Right lobe of liver (tissue), 6 donors: Measurements from ENCODE around the gene C10orf71. TPM values are rescaled to one million over a fixed set of nuclear protein-coding genes. Genes with fewer than 3 reads are reported as not detected.

ENCODE experiments used
- ATAC-seq, 4 donors: fragments of 200-7000 bp; cut with Tn5 transposase; one replicate each; pipeline ENCODE4 v1.9.1; 2020; ENCODE audit warnings: mild to moderate bottlenecking in 4 of 4, moderate library complexity in 4 of 4
- DNase-seq, 3 donors: peaks; one replicate each; pipeline ENCODE4 v3.0.0-alpha.2; 2020
- H3K27ac ChIP-seq, 3 donors: fragments of 200-600 bp; one replicate each; pipeline ENCODE4 v1.8.0; 2022
- H3K27me3 ChIP-seq, 2 donors: fragments of 200-600 bp; one replicate each; pipeline ENCODE4 v1.8.0; 2022
- H3K36me3 ChIP-seq, 4 donors: fragments of 200-600 bp; sonication (generic) in 1 of 4; one replicate each; pipeline versions ENCODE4 v1.5.1 to v1.8.0; 2017 to 2022; ENCODE audit warnings: control low read depth in 1 of 4
- H3K4me1 ChIP-seq, 4 donors: fragments of 200-600 bp; sonication (generic) in 1 of 4; one replicate each; pipeline versions ENCODE4 v1.5.1 to v1.8.0; 2017 to 2022; ENCODE audit warnings: control low read depth in 1 of 4
- H3K4me3 ChIP-seq, 3 donors: fragments of 200-600 bp; one replicate each; pipeline ENCODE4 v1.8.0; 2022
- H3K9me3 ChIP-seq, 4 donors: fragments of 200-600 bp; sonication (generic) in 1 of 4; one replicate each; pipeline versions ENCODE4 v1.5.1 to v1.8.0; 2017 to 2022; ENCODE audit warnings: control low read depth in 1 of 4
- CTCF ChIP-seq, 4 donors: fragments of 200-600 bp in 3 of 4; fragments of 450-650 bp in 1 of 4; IDR thresholded peaks; one replicate each; pipeline versions ENCODE4 v1.5.1 to v1.8.0; 2016 to 2022; ENCODE audit warnings: antibody characterized with exemption in 4 of 4, mild to moderate bottlenecking in 2 of 4
- POLR2A ChIP-seq: fragments of 450-650 bp; IDR thresholded peaks from one replicate; pipeline ENCODE4 v1.6.1; 2017; ENCODE audit warnings: antibody characterized with exemption, mild to moderate bottlenecking
- WGBS: methylation state at CpG from one replicate; pipeline ENCODE4 v1.1.6; 2018; ENCODE audit warnings: low coverage, low lambda C conversion rate; ENCODE audit not compliant: insufficient coverage; ENCODE audit errors: missing lambda C conversion rate; 5-methylcytosine and 5-hydroxymethylcytosine counted together
- intact Hi-C, 2 donors: fragments of 100-400 bp; cut with DNase I; formaldehyde crosslinking; loops; one replicate each; pipeline versions ENCODE4 v1.11.2 to v1.14.1; 2022
- total RNA-seq, 6 experiments: library from RNA; depleted of rRNA in 2 of 6; stranded (reverse); fragments of >200 nt in 2 of 6; fragmentation: NEBNext Ultra II Directional in 3 of 6; extraction: Animal tissue kit (Norgen Biotek cat#: 25700) in 3 of 6; gene quantifications; one replicate each; pipeline versions ENCODE4 v1.1.0 to v1.2.4, GENCODE V29; 2016 to 2023
- donor health status: DM: no; HTN: yes; CAD: no.
- donor health status: DM: no; HTN: no; CAD: no.
- donor health status: DM: no; HTN: no; CAD: no.
- donor health status: DM: no; HTN: yes; CAD: no.
- donor health status: DM: no; HTN: yes; CAD: no.

The C10orf71 gene
- total RNA-seq, 6 experiments from 2014 or later = 0.04 to 0.12 TPM; not detected in 4

DNA sequence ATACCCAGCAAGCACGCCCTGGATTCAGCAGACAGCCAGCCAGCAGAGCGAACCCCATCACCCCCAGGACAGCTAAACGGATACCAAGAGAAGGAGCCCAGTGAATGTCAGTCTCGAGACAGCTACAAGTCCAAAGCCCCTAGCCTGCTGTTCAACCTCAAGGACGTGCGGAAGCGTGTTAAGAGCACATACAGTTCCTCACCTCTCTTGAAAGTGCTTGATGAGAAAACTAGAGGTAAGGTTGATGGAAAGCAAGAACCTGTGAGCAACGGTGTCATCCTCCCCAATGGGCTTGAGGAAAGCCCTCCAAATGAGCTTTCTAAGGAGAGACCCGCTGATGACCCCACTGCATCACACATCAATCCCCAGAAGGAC lies 24.9 kb downstream of the C10orf71 start:
- ATAC-seq (no peak), DNase-seq (no peak)
- 74% methylated on average over 9 of the region's 9 CpGs for WGBS
- Histone ChIP-seq H3K4me1 (no peaks in the 10 kb centered on the region), H3K4me3 (no peak overlapping the region), H3K36me3 (no peaks in the 10 kb centered on the region), H3K9me3 (no peaks in the 10 kb centered on the region), H3K27me3 (no peaks in the 10 kb centered on the region), H3K27ac (no peak overlapping the region)
- intact Hi-C loops = no loop called here
- TF ChIP-seq CTCF (IDR thresholded peaks at IDR 0.05) = no peak
- TF ChIP-seq POLR2A = no peak

- intact Hi-C loops = no loop called here
- 39% methylated on average over 4 of the region's 4 CpGs for WGBS
- Histone ChIP-seq H3K27ac (no peak overlapping the region), H3K36me3 (no peaks in the 10 kb centered on the region), H3K4me3 (no peak overlapping the region), H3K9me3 (no peaks in the 10 kb centered on the region), H3K4me1 (no peaks in the 10 kb centered on the region), H3K27me3 (no peaks in the 10 kb centered on the region)
- DNase-seq (no peak), ATAC-seq (peak in 2 of 4 donors; percentile 19 to 47)
- TF ChIP-seq POLR2A (no peak), CTCF (IDR thresholded peaks at IDR 0.05) (no peak)
Observed at GRCh38 chr10:49324711-49325110, 25.7 kb downstream of the C10orf71 start.

GRCh38 chr10:49325131-49325915 lies 26.4 kb downstream of the C10orf71 start:
- no peaks in the 10 kb centered on the region for H3K4me1 ChIP-seq
- no peak for TF ChIP-seq CTCF (IDR thresholded peaks at IDR 0.05)
- no peak for TF ChIP-seq POLR2A
- intact Hi-C loops = no loop called here
- ATAC-seq (no peak), DNase-seq (no peak)
- H3K27me3 ChIP-seq = no peaks in the 10 kb centered on the region
- no peaks in the 10 kb centered on the region for H3K9me3 ChIP-seq
- H3K4me3 ChIP-seq = no peak overlapping the region
- 43% methylated on average over 1 of the region's 20 CpGs for WGBS
- no peak overlapping the region for H3K27ac ChIP-seq
- H3K36me3 ChIP-seq = no peaks in the 10 kb centered on the region

- Histone ChIP-seq H3K4me1 (no peaks in the 10 kb centered on the region), H3K27me3 (no peaks in the 10 kb centered on the region), H3K27ac (no peak overlapping the region), H3K4me3 (no peak overlapping the region), H3K36me3 (no peaks in the 10 kb centered on the region), H3K9me3 (no peaks in the 10 kb centered on the region)
- ATAC-seq = no peak
- intact Hi-C loops = no loop called here
- TF ChIP-seq CTCF (IDR thresholded peaks at IDR 0.05) = no peak
- TF ChIP-seq POLR2A = no peak
- DNase-seq = no peak
- WGBS = 74% methylated on average over 13 of the region's 48 CpGs
Observed at GRCh38 chr10:49325916-49326783, 27.2 kb downstream of the C10orf71 start.
